Measurements from ENCODE around the gene SULT1A3.
"Not testable (repeated sequence)": the region's sequence is repeated elsewhere in the genome, so short reads cannot be mapped to it uniquely, and the experiment has no call there.

Gene SULT1A3

DNA sequence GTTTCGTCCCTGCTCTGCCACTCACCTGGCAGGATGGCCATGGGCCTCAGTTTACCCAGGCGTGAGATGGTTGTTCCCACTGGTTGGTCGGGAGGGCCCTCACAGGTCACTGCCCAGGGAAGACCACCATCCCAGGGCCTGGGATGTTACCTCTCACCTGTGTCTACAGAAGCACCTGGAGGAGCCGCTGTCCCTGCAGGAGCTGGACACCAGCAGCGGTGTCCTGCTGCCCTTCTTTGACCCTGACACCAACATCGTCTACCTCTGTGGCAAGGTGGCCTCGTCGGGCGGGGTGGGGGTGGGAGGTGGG lies 11.5 kb upstream of the SULT1A3 start:
- DNase-seq = no peak

DNA sequence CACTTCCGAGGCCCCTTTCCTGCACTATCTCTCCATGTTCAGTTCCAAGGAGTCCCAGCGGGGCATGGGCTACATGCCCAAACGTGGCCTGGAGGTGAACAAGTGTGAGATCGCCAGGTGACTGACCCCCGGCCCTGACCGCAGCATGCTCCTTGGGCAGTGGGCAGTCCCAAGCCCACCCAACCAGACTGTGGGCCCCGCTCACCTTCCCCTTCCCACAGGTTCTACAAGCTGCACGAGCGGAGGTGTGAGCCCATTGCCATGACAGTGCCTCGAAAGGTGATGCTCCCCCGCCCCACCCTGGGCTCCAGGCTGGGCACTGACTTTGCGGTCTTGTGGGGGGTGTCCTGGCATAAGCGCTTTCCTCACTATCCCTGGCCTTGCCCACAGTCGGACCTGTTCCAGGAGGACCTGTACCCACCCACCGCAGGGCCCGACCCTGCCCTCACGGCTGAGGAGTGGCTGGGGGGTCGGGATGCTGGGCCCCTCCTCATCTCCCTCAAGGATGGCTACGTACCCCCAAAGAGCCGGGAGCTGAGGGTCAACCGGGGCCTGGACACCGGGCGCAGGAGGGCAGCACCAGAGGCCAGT lies 11.0 kb upstream of the SULT1A3 start:
- no peak for DNase-seq

DNA sequence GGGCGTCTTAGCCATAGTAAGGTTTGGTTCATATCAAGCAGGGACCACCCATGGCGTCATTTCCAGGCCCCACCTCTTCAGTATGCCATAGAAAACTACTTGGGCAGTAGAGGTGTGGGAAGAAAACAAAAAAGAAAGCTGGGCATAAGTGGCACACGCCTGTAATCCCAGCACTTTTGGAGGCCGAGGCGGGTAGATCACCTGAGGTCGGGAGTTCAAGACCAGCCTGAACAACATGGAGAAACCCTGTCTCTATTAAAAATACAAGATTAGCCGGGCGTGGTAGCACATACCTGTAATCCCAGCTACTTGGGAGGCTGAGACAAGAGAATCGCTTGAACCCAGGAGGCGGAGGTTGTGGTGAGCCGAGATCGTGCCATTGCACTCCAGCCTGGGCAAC lies 7.9 kb upstream of the SULT1A3 start:
- DNase-seq = not testable (repeated sequence)

DNA sequence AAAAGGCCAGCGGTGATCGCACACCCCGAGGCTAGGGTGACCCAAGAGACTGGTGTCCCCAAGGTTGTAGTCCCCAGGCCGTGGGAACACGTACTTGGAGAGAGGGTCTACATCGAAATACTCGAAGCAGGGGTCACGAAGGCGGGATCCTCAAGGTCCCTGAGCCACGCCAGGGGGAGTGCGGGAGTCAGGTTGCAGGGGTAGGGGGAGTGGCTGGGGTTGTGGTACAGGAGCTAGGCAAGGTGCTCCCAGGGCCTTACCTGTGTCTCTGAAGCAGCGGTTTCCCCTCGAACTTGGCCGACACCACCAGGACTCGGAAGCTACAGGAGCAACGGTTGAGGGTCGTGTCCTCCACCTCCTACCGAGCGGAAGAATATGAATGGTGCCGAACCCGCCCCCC lies 6.0 kb upstream of the SULT1A3 start:
- not testable (repeated sequence) for DNase-seq

DNA sequence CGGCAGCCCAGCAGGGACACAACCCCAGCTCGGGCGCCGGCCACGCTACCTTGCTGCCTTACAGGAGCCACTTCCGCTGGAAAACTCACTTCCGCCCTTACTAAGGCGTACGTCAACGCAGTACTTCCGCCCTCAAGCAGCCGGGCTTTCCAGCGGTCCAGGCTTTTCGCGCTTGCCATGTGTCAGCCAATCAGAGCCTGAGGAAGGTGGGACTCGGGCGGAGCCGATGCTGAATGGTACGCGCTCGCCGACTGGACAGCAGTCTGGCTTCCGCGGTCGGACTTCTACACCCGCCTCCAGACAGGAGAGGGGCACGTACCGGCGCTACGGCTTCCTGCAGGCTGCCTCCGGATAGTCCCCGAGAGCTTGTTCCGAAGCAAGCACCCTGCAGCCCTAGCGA lies 5.4 kb upstream of the SULT1A3 start, which contains the start of the genes BOLA2B and SLX1A:
BOLA2B (minus strand) TSS at position 52 of the 400 bp plus-strand sequence. CDS start 71 bp downstream, outside the sequence.
SLX1A (plus strand) TSS at position 261 of the 400 bp plus-strand sequence. CDS start 210 bp downstream, outside the sequence.
- not testable (repeated sequence) for DNase-seq

DNA sequence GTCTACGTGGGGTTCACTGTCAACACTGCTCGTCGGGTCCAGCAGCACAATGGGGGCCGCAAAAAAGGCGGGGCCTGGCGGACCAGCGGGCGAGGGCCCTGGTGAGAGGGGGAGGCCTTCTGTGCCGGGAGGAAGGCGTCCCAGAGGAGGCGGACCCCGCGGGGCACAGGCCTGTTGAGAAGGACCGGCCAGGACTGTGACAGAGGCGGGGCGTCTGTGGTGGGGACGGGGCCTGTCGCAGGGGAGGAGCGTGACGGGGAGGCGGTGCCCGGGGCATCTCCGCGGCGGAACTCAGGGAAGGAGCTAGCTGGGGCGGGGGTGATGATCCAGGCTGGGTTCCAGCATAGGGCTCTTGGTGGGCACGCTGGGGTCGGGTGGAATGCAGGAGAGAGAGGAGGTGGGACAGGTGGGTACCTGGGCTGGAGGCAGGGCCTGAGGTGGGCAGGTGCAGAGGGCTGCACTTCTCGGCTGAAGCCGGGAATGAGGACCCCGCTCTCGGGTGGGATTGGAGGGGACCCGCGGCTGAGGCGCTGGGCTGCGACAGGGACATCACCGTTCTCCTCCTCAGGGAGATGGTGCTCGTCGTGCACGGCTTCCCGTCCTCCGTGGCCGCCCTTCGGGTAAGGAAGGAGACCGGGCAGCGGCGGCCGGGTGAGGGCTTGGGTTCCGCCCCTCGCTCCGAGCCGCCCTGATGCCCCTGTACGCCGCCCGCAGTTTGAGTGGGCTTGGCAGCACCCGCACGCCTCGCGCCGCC lies 4.7 kb upstream of the SULT1A3 start:
- not testable (repeated sequence) for DNase-seq

DNA sequence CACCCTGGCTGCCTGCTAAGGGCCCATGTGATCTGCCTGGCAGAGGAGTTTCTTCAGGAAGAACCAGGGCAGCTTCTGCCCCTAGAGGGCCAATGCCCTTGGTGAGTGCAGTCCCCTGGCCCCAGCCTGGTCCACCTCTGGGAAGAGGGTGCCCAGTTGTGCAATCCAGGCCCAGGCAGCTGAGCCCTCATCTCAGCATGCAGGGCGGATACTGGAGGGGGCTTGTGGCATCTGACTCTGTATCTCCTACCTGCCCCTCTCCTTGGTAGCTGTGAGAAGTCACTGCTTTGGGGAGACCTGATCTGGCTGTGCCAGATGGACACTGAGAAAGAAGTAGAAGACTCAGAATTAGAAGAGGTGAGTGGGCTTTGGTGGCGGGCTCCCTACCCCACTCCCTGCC lies 2.1 kb upstream of the SULT1A3 start:
- DNase-seq = not testable (repeated sequence)

DNA sequence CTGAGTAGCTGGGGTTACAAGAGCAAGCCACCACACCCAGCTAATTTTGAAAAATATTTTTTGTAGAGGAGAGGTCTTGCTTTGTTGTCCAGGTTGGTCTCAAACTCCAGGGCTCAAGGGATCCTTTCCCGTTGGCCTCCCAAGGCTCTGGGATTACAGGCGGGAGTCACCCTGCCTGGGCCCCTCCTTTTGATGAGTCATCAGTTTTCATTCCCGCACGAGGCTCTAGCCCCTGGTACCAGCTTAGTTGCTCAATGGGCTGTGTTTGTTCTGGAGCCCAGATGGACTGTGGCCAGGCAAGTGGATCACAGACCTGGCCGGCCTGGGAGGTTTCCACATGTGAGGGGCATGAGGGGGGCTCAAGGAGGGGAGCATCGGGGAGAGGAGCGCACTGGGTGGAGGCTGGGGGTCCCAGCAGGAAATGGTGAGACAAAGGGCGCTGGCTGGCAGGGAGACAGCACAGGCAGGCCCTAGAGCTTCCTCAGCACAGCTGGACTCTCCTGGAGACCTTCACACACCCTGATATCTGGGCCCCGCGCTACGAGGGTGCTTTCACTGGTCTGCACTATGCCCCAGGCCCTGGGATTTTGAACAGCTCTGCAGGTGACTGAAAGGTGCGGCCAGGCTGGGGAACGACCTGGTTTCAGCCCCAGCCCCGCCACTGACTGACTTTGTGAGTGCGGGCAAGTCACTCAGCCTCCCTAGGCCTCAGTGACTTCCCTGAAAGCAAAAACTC lies 721 bp downstream of the SULT1A3 start:
- not testable (repeated sequence) for DNase-seq

DNA sequence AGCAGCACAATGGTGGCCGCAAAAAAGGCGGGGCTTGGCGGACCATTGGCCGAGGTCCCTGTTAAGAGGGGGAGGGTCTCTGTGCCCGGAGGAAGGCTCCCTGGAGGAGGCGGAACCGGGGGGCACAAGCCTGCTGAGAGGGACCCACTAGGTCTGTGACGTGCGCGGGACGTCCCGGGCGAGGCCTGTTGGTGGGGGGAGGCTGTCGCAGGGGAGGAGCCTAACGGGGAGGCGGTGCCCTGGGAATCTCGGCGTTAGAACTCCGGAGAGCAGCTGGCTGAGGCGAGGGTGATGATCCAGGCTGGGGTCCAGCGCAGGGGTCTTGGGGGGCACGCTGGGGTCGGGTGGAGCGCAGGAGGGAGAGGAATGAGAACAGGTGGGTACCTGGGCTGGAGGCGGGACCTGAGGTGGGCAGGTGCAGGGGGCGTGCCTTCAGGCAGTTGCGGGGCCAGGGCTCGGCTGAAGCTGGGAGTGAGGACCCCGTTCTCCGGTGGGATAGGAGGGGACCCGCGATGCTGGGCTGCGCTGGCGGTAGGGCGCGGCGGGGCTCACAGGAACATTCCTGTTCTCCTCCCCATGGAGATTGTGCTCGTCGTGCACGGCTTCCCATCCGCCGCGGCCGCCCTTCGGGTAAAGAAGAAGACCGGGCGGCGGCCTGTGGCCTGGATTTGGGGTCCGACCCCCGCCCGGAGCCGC lies 6.6 kb downstream of the SULT1A3 start:
- not testable (repeated sequence) for DNase-seq

DNA sequence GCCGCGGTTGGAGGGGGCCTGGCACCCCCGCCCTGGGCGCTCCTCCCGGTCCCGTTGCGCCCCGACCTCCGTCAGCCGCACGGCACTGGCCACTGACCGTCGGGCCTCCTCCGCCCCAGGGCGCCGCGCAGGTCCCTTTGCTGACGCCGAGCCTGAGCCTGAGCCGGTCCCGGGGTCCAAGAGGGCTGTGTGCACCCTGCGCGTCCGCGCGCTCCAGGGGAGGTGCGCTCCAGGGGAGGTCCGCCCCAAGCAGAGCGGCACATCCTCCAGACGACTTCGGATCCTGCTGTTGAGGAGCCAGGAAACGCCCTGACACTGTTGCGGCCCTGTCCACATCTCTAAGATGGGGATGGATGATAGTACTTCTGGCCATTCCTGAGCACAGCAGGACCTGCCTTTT lies 7.2 kb downstream of the SULT1A3 start:
- not testable (repeated sequence) for DNase-seq

DNA sequence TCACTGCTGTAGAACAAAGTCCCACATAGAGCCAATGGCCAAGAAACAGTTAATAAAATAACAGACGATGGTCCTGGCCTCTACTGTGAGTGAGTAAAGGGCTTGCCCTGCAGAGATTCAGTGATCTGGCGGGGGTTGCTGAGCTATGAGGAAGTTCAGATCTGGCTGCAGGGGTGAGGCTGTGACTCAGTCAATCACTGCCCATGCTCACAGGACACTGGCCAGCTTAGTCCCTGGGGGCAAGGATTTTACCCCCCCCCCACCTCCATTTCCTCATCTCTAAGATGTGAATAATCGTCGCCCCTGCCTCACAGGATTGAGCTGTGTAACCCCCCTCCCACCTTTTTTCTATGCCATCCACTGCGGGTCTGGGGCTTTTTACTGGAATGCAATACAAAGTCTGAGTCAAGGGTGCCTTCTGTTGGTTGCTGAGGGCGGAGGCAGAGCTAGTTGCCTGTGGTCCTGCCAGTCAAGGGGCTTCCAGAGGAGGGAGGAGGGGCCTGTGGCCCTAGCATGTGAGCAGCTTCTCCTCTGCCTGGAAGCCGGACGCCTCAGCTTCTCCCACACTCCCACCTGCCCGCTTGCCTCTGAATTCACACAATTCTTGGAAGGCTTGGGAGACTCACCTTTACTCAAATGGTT lies 8.1 kb downstream of the SULT1A3 start:
- DNase-seq = not testable (repeated sequence)

DNA sequence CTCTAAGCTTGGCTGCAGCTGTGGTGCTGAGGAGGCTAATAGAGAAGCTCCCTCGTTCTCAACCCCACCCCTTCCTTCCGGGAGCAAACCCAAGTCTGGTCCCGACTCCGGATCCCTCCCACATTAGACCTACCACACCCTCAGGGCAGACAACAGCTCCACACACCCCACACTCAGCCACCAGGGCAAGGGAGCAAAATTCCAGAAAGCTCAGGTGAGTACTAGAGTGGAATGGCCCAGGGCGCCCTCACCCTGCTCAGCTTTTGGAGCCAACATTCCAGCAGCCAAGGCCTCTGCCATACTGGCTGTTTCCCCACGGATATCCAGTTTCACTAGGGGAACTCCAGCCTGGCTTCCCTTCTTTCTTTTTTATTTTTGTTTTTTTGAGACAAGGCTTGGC lies 10.0 kb downstream of the SULT1A3 start:
- not testable (repeated sequence) for DNase-seq

DNA sequence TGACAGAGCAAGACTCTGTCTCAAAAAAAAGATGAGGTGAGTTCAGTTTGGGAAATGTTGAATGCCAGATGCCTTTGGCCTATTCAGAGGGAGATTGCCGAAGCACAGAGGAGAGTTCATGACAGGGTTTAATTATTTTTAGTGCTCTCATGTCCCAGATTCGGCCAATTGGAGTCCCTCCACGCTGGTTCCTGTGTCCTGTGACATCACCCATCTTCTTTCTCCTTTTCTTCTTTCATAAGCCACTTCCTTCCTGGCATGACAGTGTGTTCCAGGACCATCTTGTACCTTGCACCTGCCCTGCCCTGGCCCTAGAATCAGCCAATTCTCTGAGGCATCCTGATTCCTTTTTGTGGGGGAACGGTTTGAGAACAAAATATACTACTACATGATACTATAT lies 12.4 kb downstream of the SULT1A3 start:
- not testable (repeated sequence) for DNase-seq

DNA sequence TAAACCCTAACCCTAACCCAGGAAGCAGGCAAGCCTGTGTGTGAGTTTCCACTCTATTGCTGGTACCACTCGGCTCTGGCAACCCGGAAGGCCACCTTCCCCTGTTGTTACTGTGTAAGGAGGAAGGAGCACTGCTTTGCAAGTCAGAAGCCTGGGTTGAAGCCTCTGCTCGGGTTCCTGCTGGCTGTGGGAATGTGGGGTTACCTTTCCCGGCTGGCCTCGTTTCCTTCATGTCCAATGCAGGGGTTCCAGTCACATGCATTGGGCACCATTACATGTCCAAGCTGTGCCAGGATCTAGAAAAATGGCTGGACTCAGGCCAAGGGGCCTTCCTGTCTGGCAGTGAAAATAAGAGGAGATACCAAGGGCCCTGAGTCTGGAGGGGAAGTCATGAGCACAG lies 18.0 kb downstream of the SULT1A3 start:
- DNase-seq = not testable (repeated sequence)

DNA sequence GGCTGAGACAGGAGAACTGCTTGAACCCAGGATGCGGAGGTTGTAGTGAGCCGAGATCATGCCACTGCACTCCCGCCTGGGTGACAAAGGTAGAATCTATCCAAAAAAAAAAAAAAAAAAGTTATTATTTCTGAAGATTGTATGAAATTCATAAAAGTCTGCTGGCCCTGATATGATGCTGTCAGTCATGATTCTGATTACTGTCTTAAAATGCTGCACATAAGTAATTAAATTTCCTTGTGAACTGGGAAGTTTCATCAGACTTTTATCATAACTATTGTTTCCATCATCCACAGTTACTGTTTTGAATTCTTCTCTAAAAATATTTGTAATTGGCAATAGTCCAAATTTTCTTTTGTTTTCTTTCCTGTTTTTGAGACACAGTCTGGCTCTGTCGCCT lies 49.3 kb downstream of the SULT1A3 start, which contains the start of gene NPIPB13:
NPIPB13 (minus strand) TSS at position 101 of the 400 bp plus-strand sequence. CDS start 2,906 bp downstream, outside the sequence.
- not testable (repeated sequence) for DNase-seq

All from activated CD4-positive, CD25-positive, alpha-beta regulatory T cell (primary cell).